GM12878 (cell line): ENCODE data around the gene EBF3. TPM values are rescaled to one million over a fixed set of nuclear protein-coding genes. Genes with fewer than 3 reads are reported as not detected.

ENCODE experiments used
- ATAC-seq: fragments of 200-7000 bp; cut with Tn5 transposase; 3 replicates; pipeline ENCODE4 v1.9.1; 2020; ENCODE audit warnings: mild to moderate bottlenecking, moderate library complexity
- BruUV-seq: library from RNA; stranded (reverse); fragments of 400-500 nt; replicated peaks from 2 replicates; lab custom pipeline; 2021; lab: Mats Ljungman, UMichigan
- CTCF ChIA-PET: fragments of 300-600 bp; sonication (Branson Sonifier 250); formaldehyde crosslinking; extraction: SDS; loops from one replicate; lab custom pipeline; 2021; ENCODE audit warnings: inconsistent platforms; lab: Yijun Ruan, JAX
- POLR2A ChIA-PET: fragments of 350-600 bp; formaldehyde crosslinking; extraction: SDS; loops from one replicate; lab custom pipeline; 2021; ENCODE audit warnings: inconsistent platforms; lab: Charles Lee
- RAD21 ChIA-PET: fragments of 300-600 bp; sonication (Branson Sonifier 250); formaldehyde crosslinking; loops from one replicate; lab custom pipeline; 2023; ENCODE audit warnings: antibody characterized with exemption; ENCODE audit not compliant: unreplicated experiment; lab: Charles Lee
- SMC1A ChIA-PET: fragments of 300-600 bp; sonication (Branson Sonifier 250); formaldehyde crosslinking; loops from one replicate; lab custom pipeline; 2023; ENCODE audit not compliant: unreplicated experiment, uncharacterized antibody; lab: Charles Lee
- DNase-seq: peaks from one replicate; pipeline ENCODE4 v3.0.0-alpha.2; 2011; ENCODE audit warnings: low read depth, low spot score
- FAIRE-seq: peaks from 3 replicates; lab custom pipeline; 2011; peaks lifted over from hg19 to GRCh38; lab: Jason Lieb, UNC
- H2AFZ ChIP-seq: 2 replicates; pipeline ENCODE4 v1.6.0; 2011; ENCODE audit warnings: low read depth, low read length, control low read depth; ENCODE audit not compliant: control insufficient read depth
- H3K27ac ChIP-seq: 2 replicates; pipeline ENCODE4 v1.5.1; 2011; ENCODE audit warnings: control low read depth; ENCODE audit not compliant: control insufficient read depth, insufficient read depth
- H3K27me3 ChIP-seq, 2 experiments: replicated peaks in 1 of 2; 2 replicates each; pipeline versions ENCODE4 v1.6.0 to v1.6.1; 2011; ENCODE audit warnings: low read length in 1 of 2; ENCODE audit not compliant: control insufficient read depth in 2 of 2, insufficient read depth in 2 of 2
- H3K36me3 ChIP-seq, 2 experiments: 2 replicates each; pipeline ENCODE4 v1.5.1; 2011; ENCODE audit warnings: low read length in 1 of 2; ENCODE audit not compliant: control insufficient read depth in 2 of 2, insufficient read depth in 2 of 2
- H3K4me1 ChIP-seq: 2 replicates; pipeline ENCODE4 v1.6.1; 2011; ENCODE audit warnings: mild to moderate bottlenecking, low read length, moderate library complexity, mixed read lengths; ENCODE audit not compliant: control insufficient read depth, insufficient read depth
- H3K4me2 ChIP-seq: 2 replicates; pipeline ENCODE4 v1.6.0; 2011; ENCODE audit warnings: control low read depth; ENCODE audit not compliant: control insufficient read depth, insufficient read depth
- H3K4me3 ChIP-seq: fragments of 200-600 bp; sonication (generic); 2 replicates; pipeline ENCODE4 v1.5.1; 2016
- H3K79me2 ChIP-seq: 2 replicates; pipeline ENCODE4 v1.6.0; 2011; ENCODE audit warnings: low read length; ENCODE audit not compliant: control insufficient read depth, insufficient read depth
- H3K9ac ChIP-seq: 2 replicates; pipeline ENCODE4 v1.8.0; 2011; ENCODE audit warnings: low read length, control low read depth, mixed read lengths; ENCODE audit not compliant: control insufficient read depth, insufficient read depth
- H3K9me3 ChIP-seq: replicated peaks from 3 replicates; pipeline ENCODE4 v1.5.1; 2011; ENCODE audit warnings: mild to moderate bottlenecking, low read length; ENCODE audit not compliant: control insufficient read depth, insufficient read depth
- H4K20me1 ChIP-seq: 2 replicates; pipeline ENCODE4 v1.6.0; 2011; ENCODE audit not compliant: control insufficient read depth, insufficient read depth
- BCL11A ChIP-seq: IDR thresholded peaks from 2 replicates; pipeline ENCODE4 v1.6.1; 2011; ENCODE audit warnings: low read depth, low read length
- CBX3 ChIP-seq: fragments of 200-600 bp; sonication (generic); IDR thresholded peaks from 2 replicates; pipeline ENCODE4 v1.6.1; 2016; ENCODE audit warnings: low read depth, borderline replicate concordance
- ELK1 ChIP-seq: IDR thresholded peaks from 2 replicates; pipeline ENCODE4 v1.6.1; 2012; ENCODE audit warnings: low read depth, low read length, improper control_type of control experiment
- GABPA ChIP-seq: IDR thresholded peaks from 2 replicates; pipeline ENCODE4 v1.6.1; 2014; ENCODE audit warnings: antibody characterized with exemption, low read depth, mild to moderate bottlenecking, inconsistent platforms
- MEF2A ChIP-seq: IDR thresholded peaks from 2 replicates; pipeline ENCODE4 v1.6.1; 2011; ENCODE audit warnings: low read depth, mild to moderate bottlenecking, low read length, moderate library complexity; ENCODE audit not compliant: insufficient read depth
- MTA2 ChIP-seq: fragments of 450-650 bp; IDR thresholded peaks from 2 replicates; pipeline ENCODE4 v1.6.1; 2016; ENCODE audit warnings: low read depth, mild to moderate bottlenecking, moderate library complexity
- TAF1 ChIP-seq: IDR thresholded peaks from 2 replicates; pipeline ENCODE4 v1.6.1; 2011; ENCODE audit warnings: mild to moderate bottlenecking, low read depth, low read length, borderline replicate concordance
- ZBTB4 ChIP-seq: fragments of 450-650 bp; formaldehyde crosslinking; IDR thresholded peaks from 2 replicates; pipeline ENCODE4 v1.4.0; 2022; ENCODE audit warnings: mild to moderate bottlenecking, moderate library complexity
- ZNF384 ChIP-seq: IDR thresholded peaks from 2 replicates; pipeline ENCODE4 v1.6.1; 2012; ENCODE audit warnings: low read depth, mild to moderate bottlenecking, low read length, improper control_type of control experiment, borderline replicate concordance
- WGBS: methylation state at CpG from one replicate; pipeline ENCODE4 v1.1.6; 2016; ENCODE audit warnings: low lambda C conversion rate; ENCODE audit not compliant: insufficient replicate concordance, insufficient coverage; ENCODE audit errors: missing lambda C conversion rate; 5-methylcytosine and 5-hydroxymethylcytosine counted together
- in situ Hi-C: fragments of 300-500 bp; cut with MboI; formaldehyde crosslinking; loops from 9 replicates; pipeline ENCODE4 v1.14.3; 2018; ENCODE audit warnings: mixed read lengths
- intact Hi-C: fragments of 100-400 bp; cut with micrococcal nuclease; formaldehyde crosslinking; loops from one replicate; pipeline ENCODE4 v1.14.2; 2022; ENCODE audit not compliant: unreplicated experiment
- polyA plus RNA-seq, 11 experiments: library from polyadenylated mRNA; depleted of rRNA in 4 of 11; unstranded in 6 of 11; stranded (reverse) in 5 of 11; fragments of >200 nt; fragmentation: Nextera tagmentation in 4 of 11; fragmentation: Illumina TruSeq in 1 of 11; extraction: Ambion mirVana in 4 of 11; extraction: Trizol in 1 of 11; gene quantifications; 1 replicate in 1 of 11; 2 replicates in 10 of 11; pipeline versions ENCODE4 v1.2.1 to v1.2.3, GENCODE V29; 2011 to 2016; ENCODE audit warnings: inconsistent platforms in 2 of 11, missing spikeins in 2 of 11, low read depth in 1 of 11
- total RNA-seq, 4 experiments: library from RNA; depleted of rRNA in 3 of 4; stranded (reverse); fragments of >200 nt in 3 of 4; fragmentation: Illumina TruSeq in 1 of 4; extraction: Trizol in 1 of 4; gene quantifications; 2 replicates each; pipeline versions ENCODE4 v1.2.1 to v1.2.3, GENCODE V29; 2013 to 2021

Gene EBF3
- total and polyA plus RNA-seq, 10 of the 15 experiments (the other 5 are each of a cell fraction or from before 2014, with no cell fraction given) = not detected

- SMC1A ChIA-PET = no interaction called here
- DNase-seq = no peak
Observed at GRCh38 chr10:129845111-129845753, 118.8 kb downstream of the EBF3 start.

GRCh38 chr10:129844216-129844766 is 119.8 kb downstream of the EBF3 start:
- no TSS peak for BruUV-seq
- WGBS = 75% methylated on average over 12 of the region's 12 CpGs
- Histone ChIP-seq H3K27me3 (no peaks in the 10 kb centered on the region), H3K4me2 (no peak overlapping the region), H2AFZ (no peak overlapping the region), H3K79me2 (no peaks in the 10 kb centered on the region), H3K4me1 (no peaks in the 10 kb centered on the region), H3K27ac (no peak overlapping the region), H3K4me3 (no peak overlapping the region), H3K9ac (no peak overlapping the region), H3K36me3 (no peaks in the 10 kb centered on the region), H4K20me1 (no peaks in the 10 kb centered on the region), H3K9me3 (no peaks in the 10 kb centered on the region)
- in situ Hi-C loops (no loop called here), intact Hi-C loops (no loop called here)
- RAD21 ChIA-PET = no interaction called here
- no peak for DNase-seq
- CTCF ChIA-PET = no interaction called here
- POLR2A ChIA-PET = no interaction called here
- no peak for ATAC-seq
- SMC1A ChIA-PET = no interaction called here
- no peak for FAIRE-seq
- TF ChIP-seq ZBTB4 (CRISPR knock-in tag) (no peak), MTA2 (no peak), GABPA (no peak), ZNF384 (no peak), BCL11A (no peak)

More at GRCh38 chr10:129845111-129845753, 118.8 kb downstream of the EBF3 start:
- Histone ChIP-seq H3K27me3 (no peaks in the 10 kb centered on the region), H3K4me2 (no peak overlapping the region), H3K9me3 (no peaks in the 10 kb centered on the region), H3K9ac (no peak overlapping the region), H3K79me2 (no peaks in the 10 kb centered on the region), H3K27ac (no peak overlapping the region), H2AFZ (no peak overlapping the region), H3K4me3 (no peak overlapping the region), H3K4me1 (no peaks in the 10 kb centered on the region), H3K36me3 (no peaks in the 10 kb centered on the region), H4K20me1 (no peaks in the 10 kb centered on the region)
- ATAC-seq (no peak), FAIRE-seq (no peak)
- BruUV-seq = no TSS peak
- ChIA-PET CTCF (no interaction called here), POLR2A (no interaction called here), RAD21 (no interaction called here)
- intact Hi-C loops (no loop called here), in situ Hi-C loops (no loop called here)
- TF ChIP-seq TAF1 = no peak
- no peak for TF ChIP-seq CBX3
- TF ChIP-seq ELK1 = no peak
- no peak for TF ChIP-seq MEF2A
- WGBS = 30% methylated on average over 12 of the region's 12 CpGs
